GM18951 (cell line): ENCODE results near the gene MAP3K4.

Experiments
- POLR2A ChIP-seq: IDR thresholded peaks from 4 replicates; pipeline ENCODE4 v1.6.1; 2011; ENCODE audit warnings: mild to moderate bottlenecking; ENCODE audit not compliant: insufficient read length, insufficient read depth; ENCODE audit errors: extremely low read depth
- in situ Hi-C: fragments of 300-500 bp; cut with MboI; formaldehyde crosslinking; loops from one replicate; pipeline ENCODE4 v1.12.0; 2022; ENCODE audit warnings: low sequenced_read_pairs, mixed read lengths, inconsistent platforms; ENCODE audit not compliant: unreplicated experiment

Gene MAP3K4

DNA sequence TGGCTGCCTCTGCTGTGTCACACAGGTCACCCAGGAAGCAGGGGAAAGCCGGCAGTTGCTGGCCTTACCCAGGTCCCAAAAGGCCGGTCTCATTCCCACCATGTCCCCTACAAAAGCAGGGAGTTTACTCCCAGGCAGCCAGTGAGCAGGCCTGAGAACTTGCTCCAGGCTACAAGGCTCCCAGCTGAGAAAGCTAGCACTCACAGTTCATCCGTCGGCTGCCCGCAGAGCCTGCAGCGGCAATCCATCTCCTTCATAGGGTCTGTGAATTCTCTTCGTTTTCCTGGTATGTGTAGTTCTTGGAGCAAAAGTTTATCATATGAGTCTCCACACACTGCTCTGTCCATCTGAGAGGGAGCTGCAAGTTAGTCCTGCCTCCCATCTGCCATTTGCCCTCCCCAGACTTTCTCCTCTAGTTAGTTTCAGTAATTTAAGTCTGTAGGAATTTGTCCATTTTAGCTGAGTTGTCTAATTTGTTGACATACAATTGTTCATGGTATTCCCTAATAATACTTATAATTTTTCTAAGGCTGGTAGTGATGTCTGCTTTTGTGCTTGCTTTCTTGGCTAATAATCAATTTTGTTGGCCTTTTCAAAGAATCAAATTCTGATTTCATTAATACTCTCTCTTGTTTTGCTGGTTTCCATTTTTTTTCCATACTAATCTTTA is 135.6 kb downstream of the MAP3K4 start:
- in situ Hi-C loops: no loop called here
- TF ChIP-seq POLR2A: no peak

DNA sequence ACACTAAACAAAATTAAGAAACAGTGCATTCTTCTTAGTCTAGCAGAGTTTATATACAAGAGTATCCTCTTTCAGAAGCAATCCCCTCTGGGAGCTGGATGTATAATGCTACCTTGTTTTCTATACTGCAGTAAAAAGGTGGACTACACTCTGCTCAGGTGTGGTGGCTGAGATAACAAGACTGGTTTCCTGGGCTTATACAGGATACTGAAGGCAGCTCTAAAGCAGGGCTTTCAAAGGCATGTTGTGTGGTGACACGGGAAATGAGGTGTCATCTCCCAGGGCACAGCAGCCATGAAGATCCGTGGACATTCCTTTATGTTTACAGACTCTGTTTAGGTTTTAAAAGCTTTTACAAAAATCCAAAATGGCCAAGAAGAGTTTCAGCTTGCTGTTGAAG is 136.7 kb downstream of the MAP3K4 start:
- TF ChIP-seq POLR2A: no peak
- in situ Hi-C loops: no loop called here

DNA sequence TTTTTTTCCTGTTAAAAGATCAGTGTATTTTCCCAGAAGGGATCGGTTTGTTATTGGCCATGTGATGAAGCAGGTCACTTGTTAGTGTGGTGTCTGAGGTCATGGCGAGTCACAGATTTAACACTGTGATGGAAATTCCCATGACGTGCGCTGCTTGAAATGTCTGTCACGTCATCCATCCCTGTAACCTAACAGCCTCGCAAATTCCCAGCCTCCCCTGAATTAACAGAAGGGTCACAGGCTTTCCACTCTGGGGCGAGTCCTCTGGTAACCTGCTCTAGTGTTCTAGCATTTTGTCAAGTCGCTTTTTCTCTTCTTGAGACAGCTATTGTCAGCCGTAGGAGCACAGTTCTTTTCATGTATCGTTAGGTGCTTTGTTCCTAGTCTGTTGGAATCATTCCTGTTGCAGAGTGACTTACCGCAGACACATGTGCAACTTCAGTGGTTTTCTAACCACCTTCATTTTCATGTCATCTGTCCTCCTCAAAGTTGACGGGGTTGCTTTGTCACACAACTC is 137.2 kb downstream of the MAP3K4 start:
- in situ Hi-C loops: no loop called here
- TF ChIP-seq POLR2A: no peak

DNA sequence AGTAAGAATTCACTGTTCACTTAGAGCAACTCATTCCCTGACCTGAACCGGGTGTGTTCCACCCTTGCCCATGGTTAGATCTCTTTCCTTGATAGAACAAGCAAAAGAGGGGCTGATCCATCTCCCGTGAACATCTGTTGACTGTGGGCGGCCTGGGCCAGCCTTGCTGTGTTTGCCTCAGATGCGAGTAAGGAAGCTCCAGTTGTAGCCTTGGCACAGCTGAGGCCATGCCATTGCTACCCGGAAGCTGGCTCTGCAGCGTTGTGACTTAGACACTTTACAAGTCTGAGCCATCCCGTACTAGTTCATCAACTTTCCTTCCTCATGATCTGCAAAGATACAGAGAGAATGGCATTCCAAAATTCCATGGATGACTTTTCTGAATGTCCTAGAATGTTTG is 139.0 kb downstream of the MAP3K4 start:
- no peak for TF ChIP-seq POLR2A
- in situ Hi-C loops: no loop called here

DNA sequence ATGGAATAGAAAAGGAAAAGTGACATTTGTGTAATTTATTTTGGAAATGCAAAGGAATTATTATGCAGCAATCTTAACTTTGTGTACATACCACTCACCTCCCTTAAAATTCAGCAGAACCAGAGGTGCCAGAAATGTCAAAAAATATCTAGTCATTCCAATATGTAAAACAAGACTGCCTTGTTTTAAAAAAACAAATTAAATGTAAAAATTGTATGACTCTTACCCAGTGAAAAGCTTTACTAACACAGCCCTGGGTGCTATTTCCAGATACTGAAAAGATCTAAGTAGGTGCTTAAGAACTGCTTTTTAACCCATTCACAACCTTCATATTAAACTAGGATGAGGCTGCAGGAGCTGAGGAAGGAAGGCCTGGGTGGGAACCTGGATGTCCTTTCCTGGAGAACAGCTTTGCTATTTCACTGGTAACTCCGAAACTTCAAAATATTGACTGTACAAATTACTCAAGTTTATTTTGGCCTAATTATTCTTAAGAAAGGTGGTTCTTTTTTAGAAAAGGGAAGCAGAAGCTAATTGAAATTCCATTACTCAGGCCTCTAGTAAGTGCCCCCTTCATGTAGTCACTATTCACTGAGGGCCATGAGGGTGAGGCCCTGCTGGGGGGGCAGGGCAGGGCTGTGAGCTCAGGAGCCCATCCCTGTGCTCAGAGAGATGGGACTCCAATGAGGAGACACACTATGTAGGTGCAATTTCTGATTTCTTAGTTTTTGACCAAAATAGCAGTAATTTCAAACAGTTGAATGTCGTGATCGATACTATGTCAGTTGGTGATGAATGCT is 139.6 kb downstream of the MAP3K4 start:
- no peak for TF ChIP-seq POLR2A
- in situ Hi-C loops: no loop called here

DNA sequence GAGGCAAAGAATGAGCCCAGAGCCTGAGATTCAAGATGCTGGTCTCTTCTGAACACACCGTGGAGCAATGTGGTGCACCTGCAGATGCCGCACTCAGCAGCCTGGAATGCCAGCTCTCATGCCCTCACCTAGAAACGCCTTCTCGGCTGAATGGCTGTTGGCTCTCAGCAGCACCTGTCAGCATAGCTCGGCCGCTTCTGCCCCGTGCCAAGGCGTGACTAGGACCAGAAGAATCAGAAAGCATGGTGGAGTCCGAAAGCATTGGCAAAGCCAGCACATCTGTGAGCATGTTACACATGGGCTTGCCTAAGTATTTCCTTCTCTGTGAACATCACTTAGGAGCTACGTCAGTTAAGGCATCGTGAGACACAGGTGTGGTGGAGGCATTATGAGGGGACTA is 140.8 kb downstream of the MAP3K4 start:
- no peak for TF ChIP-seq POLR2A
- in situ Hi-C loops: no loop called here

DNA sequence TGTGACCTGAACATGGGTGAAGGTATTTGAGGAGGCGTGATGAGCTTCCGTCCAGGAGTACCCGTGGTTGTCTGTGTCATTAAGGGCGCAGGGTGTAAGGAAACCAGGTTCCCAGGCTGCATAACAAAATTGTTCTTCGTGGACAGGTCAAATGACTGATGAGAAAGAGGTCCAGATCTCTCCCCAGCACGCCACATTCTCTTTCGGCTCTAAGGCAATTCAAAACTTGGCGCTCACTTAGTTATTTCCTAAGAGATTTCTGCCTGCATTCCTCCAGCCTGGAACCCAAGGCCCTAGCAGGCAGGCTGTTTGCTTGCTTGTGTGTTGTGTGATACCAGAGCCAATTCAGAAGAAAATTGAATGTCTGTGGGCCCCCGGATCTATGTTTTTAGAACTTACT is 142.4 kb downstream of the MAP3K4 start:
- no peak for TF ChIP-seq POLR2A
- in situ Hi-C loops: no loop called here

DNA sequence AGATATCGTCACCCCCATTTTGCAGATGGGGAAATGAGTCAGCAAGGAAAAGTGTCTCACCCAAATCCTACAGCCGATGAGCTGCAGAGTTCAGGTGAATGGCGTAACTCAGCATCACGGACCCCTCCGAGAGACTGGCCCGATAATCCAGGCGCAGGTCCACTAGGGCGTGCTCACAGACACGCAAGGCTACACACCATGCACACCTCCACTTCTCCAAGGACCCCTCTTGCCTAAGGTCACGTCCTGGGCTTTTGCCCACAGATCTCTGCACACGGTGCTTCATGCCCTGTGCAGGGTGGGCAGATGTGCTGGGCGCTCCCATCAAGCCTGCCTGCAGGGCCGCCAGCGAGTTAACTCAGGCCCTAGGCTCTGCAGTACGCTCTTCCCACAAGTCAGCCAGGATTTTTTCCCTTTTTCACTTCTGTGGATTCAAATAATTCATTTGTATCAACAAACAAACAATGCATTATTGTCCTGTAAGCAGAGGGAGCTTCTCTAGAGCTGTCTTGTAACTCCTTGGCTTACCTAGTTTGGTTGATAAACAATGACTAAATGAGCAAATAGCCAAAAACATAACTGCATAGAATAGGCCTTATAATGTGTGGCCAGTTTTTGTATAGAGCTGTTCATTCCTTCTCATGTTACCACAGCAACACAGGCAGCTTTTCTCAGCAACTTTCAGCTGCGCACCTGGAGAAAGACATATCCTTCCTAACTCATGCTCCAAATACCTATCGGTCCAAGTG is 143.2 kb downstream of the MAP3K4 start:
- TF ChIP-seq POLR2A: no peak
- in situ Hi-C loops: no loop called here

DNA sequence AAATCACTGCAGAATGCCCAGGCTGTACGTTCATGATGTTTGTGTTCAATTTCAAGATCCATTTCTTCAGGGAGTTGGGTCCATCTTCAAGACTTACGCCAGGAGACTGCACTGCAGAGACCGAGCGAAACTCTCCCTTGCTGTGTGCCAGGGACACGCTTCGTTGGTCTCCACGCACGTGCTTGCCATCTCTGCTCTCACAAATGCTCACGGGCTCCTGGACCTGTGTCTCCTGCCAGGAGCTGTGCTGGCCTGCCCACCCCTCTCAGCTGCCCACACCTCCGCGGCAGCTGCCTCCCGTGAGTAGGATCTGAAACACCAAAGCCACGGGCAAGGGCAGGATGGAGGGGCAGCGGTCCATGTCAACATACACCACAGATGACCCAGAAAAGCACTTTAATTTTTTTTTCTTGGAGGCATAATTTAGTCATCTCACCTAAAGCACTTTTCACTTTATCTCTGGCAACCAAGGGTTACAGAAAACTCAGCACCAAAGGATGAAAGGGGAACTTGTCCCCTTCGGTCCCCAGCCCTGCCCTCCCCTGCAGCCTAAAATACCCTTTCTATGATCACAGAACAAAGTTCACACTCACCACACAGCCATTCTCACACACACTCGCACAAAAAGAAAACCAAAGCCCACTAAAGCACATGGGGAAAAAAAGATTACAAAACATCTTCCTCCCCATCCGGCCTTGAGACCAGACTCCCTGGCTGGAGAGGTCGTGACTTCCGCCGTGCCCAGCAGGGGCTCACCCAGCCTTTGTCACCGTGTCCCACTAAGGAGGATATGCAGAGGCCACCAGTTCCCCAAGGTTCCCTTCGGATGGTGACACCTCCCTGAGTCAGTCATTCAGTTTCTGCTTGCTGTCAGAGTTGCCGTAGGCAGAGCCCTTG is 144.4 kb downstream of the MAP3K4 start:
- no peak for TF ChIP-seq POLR2A

DNA sequence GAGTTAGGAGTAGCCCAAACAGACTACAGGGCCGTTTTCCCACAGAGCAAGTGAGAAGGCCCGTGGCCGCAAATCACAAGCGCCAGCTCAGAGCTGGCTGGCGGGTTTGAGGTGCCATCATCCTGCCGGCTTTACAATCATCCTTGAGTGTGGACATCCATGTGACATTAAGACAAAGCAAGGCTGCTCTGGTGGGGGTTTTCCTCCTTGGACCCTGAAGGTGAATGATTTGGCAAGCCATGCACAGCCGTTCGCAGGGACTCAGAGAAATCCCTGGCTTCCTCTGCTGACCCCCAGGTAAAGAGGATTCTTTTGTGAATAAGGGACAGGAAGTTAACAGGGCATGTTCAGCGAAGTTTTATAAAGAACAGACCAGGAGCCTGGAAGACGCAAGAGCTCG is 145.1 kb downstream of the MAP3K4 start:
- TF ChIP-seq POLR2A: no peak
- in situ Hi-C loops: no loop called here

More for the DNA sequence above, 144.4 kb downstream of the MAP3K4 start:
- in situ Hi-C loops: no loop called here

DNA sequence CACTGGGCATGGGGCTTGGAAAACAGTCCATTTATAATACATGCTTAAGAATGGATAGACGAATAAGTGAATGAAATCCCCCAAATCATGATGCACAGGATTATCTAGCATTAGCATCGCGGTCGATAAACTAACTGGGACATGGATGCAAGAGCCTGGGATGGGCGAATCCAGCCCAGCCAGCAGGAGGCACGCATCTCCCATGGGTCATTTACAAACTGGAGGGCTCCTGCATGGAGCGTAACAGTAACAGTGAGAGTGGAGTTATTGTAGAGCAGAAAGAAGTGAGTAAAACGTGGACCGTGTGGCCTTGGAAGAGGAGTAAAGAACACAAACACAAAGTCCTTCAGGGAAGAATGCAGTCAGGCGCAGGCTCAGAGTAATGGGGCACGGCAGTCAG is 145.8 kb downstream of the MAP3K4 start:
- TF ChIP-seq POLR2A: no peak
- in situ Hi-C loops: no loop called here

DNA sequence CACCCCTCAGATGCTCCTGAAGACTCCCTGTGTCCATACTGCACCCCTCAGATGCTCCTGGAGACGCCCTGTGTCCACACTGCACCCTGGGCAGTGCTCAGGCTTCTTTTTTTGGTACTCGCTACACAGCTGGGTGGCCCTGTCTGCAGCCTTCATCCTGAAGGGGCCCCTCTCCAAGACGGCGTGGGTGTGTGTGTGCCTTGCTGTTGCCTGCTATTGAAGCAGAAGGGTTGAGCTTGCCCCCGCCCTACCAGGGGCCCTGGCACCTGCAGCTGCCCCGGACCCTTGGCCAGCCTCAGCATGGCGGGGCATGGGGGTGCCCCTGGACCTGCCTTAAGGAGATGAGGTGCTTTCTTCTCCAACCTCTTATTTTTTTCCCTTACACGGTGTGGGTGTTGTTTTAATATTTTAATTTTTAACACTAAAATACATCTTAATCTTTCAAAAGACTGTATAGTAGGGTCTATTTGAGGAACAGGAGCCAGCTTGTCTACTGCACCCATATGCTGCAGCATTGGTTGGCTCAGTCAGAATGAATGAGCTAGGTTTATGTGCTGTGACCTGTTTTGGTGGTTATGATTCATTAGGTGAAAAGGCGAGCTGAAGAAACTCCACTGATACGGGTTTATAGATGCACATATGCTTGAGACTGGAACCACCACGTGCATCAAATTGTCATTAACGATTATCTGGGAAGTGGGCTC is 146.4 kb downstream of the MAP3K4 start:
- in situ Hi-C loops: no loop called here
- TF ChIP-seq POLR2A: no peak
